HUES6 (cell line): ENCODE measurements around the gene BTBD9.

Experiments
- H3K27ac ChIP-seq: 2 replicates; pipeline ENCODE4 v1.7.0; 2013; ENCODE audit warnings: low read depth, mild to moderate bottlenecking, low read length, inconsistent platforms
- H3K27me3 ChIP-seq: 2 replicates; pipeline ENCODE4 v1.6.1; 2013; ENCODE audit warnings: low read length; ENCODE audit not compliant: control insufficient read depth, insufficient read depth
- H3K36me3 ChIP-seq: 2 replicates; pipeline ENCODE4 v1.6.1; 2013; ENCODE audit warnings: low read length; ENCODE audit not compliant: control insufficient read depth, insufficient read depth
- H3K4me1 ChIP-seq: 2 replicates; pipeline ENCODE4 v1.6.1; 2013; ENCODE audit warnings: low read length; ENCODE audit not compliant: control insufficient read depth, insufficient read depth
- H3K4me3 ChIP-seq: 2 replicates; pipeline ENCODE4 v1.5.1; 2013; ENCODE audit warnings: low read depth, low read length
- H3K9ac ChIP-seq: one replicate; pipeline ENCODE4 v1.6.1; 2013; ENCODE audit warnings: mild to moderate bottlenecking, low read length
- H3K9me3 ChIP-seq: 2 replicates; pipeline ENCODE4 v1.6.1; 2013; ENCODE audit warnings: low read depth, low read length; ENCODE audit not compliant: control insufficient read depth, insufficient read depth

BTBD9 gene

GRCh38 chr6:38143191-38144150 lies 496.3 kb downstream of the BTBD9 start:
- Histone ChIP-seq H3K36me3 (no peaks in the 10 kb centered on the region), H3K4me3 (no peak overlapping the region), H3K4me1 (peaks cover 19% of the 10 kb centered on the region), H3K9ac (no peak overlapping the region), H3K9me3 (no peaks in the 10 kb centered on the region), H3K27ac (no peak overlapping the region), H3K27me3 (no peaks in the 10 kb centered on the region)

GRCh38 chr6:38142178-38142902 lies 497.4 kb downstream of the BTBD9 start:
- Histone ChIP-seq H3K36me3 (no peaks in the 10 kb centered on the region), H3K27ac (no peak overlapping the region), H3K9me3 (no peaks in the 10 kb centered on the region), H3K9ac (no peak overlapping the region), H3K27me3 (no peaks in the 10 kb centered on the region), H3K4me3 (no peak overlapping the region), H3K4me1 (peaks cover 29% of the 10 kb centered on the region)

GRCh38 chr6:38141716-38142115 lies 498.0 kb downstream of the BTBD9 start:
- Histone ChIP-seq H3K4me1 (peaks cover 35% of the 10 kb centered on the region), H3K9ac (no peak overlapping the region)

GRCh38 chr6:38141085-38141484 lies 498.6 kb downstream of the BTBD9 start:
- H3K27me3 ChIP-seq, result no peaks in the 10 kb centered on the region
- no peaks in the 10 kb centered on the region for H3K9me3 ChIP-seq
- peaks cover 35% of the 10 kb centered on the region for H3K4me1 ChIP-seq
- no peak overlapping the region for H3K4me3 ChIP-seq
- no peak overlapping the region for H3K27ac ChIP-seq
- H3K9ac ChIP-seq, result no peak overlapping the region
- no peaks in the 10 kb centered on the region for H3K36me3 ChIP-seq

More at GRCh38 chr6:38141716-38142115, 498.0 kb downstream of the BTBD9 start:
- no peak overlapping the region for H3K27ac ChIP-seq
- H3K4me3 ChIP-seq, result no peak overlapping the region
- H3K36me3 ChIP-seq, result no peaks in the 10 kb centered on the region
- H3K9me3 ChIP-seq, result no peaks in the 10 kb centered on the region
- H3K27me3 ChIP-seq, result no peaks in the 10 kb centered on the region

GRCh38 chr6:38138374-38138773 lies 501.4 kb downstream of the BTBD9 start:
- Histone ChIP-seq H3K27ac (no peak overlapping the region), H3K4me3 (no peak overlapping the region; the same call in 1 of the 2 replicates), H3K27me3 (no peaks in the 10 kb centered on the region), H3K36me3 (no peaks in the 10 kb centered on the region), H3K9me3 (no peaks in the 10 kb centered on the region), H3K9ac (no peak overlapping the region), H3K4me1 (peaks cover 25% of the 10 kb centered on the region)

GRCh38 chr6:38137608-38138265 lies 502.0 kb downstream of the BTBD9 start:
- no peaks in the 10 kb centered on the region for H3K9me3 ChIP-seq
- H3K36me3 ChIP-seq, result no peaks in the 10 kb centered on the region
- 0 out of 2 replicates have a peak overlapping the region, but pooled peaks have one; percentile 7 for H3K27ac ChIP-seq
- H3K27me3 ChIP-seq, result no peaks in the 10 kb centered on the region
- H3K9ac ChIP-seq, result no peak overlapping the region
- H3K4me1 ChIP-seq, result peaks cover 25% of the 10 kb centered on the region
- no peak overlapping the region for H3K4me3 ChIP-seq

- Histone ChIP-seq H3K4me1 (peaks cover 25% of the 10 kb centered on the region), H3K27me3 (no peaks in the 10 kb centered on the region), H3K36me3 (no peaks in the 10 kb centered on the region), H3K9ac (no peak overlapping the region), H3K4me3 (no peak overlapping the region), H3K9me3 (no peaks in the 10 kb centered on the region), H3K27ac (no peak overlapping the region)
Measured at GRCh38 chr6:38136547-38136946, 503.2 kb downstream of the BTBD9 start.

- Histone ChIP-seq H3K9ac (no peak overlapping the region), H3K27ac (no peak overlapping the region), H3K9me3 (no peaks in the 10 kb centered on the region), H3K4me3 (no peak overlapping the region), H3K36me3 (no peaks in the 10 kb centered on the region), H3K4me1 (peaks cover 25% of the 10 kb centered on the region), H3K27me3 (no peaks in the 10 kb centered on the region)
Measured at GRCh38 chr6:38134704-38135088, 505.0 kb downstream of the BTBD9 start.

- H3K4me1 ChIP-seq, result peaks cover 22% of the 10 kb centered on the region
- H3K27me3 ChIP-seq, result no peaks in the 10 kb centered on the region
- no peaks in the 10 kb centered on the region for H3K36me3 ChIP-seq
- H3K4me3 ChIP-seq, result no peak overlapping the region
- H3K27ac ChIP-seq, result no peak overlapping the region
- H3K9me3 ChIP-seq, result no peaks in the 10 kb centered on the region
- H3K9ac ChIP-seq, result no peak overlapping the region
Measured at GRCh38 chr6:38133932-38134703, 505.6 kb downstream of the BTBD9 start.

- Histone ChIP-seq H3K9ac (no peak overlapping the region), H3K4me1 (no peaks in the 10 kb centered on the region), H3K27me3 (no peaks in the 10 kb centered on the region), H3K4me3 (no peak overlapping the region), H3K36me3 (peaks cover 3% of the 10 kb centered on the region; the same call in 1 of the 2 replicates), H3K9me3 (peaks cover 6% of the 10 kb centered on the region; the same call in 1 of the 2 replicates), H3K27ac (no peak overlapping the region)
Measured at GRCh38 chr6:38131527-38131965, 508.2 kb downstream of the BTBD9 start.
